Ishikawa (cell line): ENCODE measurements around the gene BPIFA3.

Experiments used
- CEBPB ChIP-seq: IDR thresholded peaks from 2 replicates; pipeline ENCODE4 v1.6.1; 2012
- TCF12 ChIP-seq: IDR thresholded peaks from 2 replicates; pipeline ENCODE4 v1.6.1; 2012; ENCODE audit warnings: low read depth
- ZBTB7A ChIP-seq: IDR thresholded peaks from 2 replicates; pipeline ENCODE4 v1.6.1; 2012; ENCODE audit warnings: low read depth

Gene BPIFA3

DNA sequence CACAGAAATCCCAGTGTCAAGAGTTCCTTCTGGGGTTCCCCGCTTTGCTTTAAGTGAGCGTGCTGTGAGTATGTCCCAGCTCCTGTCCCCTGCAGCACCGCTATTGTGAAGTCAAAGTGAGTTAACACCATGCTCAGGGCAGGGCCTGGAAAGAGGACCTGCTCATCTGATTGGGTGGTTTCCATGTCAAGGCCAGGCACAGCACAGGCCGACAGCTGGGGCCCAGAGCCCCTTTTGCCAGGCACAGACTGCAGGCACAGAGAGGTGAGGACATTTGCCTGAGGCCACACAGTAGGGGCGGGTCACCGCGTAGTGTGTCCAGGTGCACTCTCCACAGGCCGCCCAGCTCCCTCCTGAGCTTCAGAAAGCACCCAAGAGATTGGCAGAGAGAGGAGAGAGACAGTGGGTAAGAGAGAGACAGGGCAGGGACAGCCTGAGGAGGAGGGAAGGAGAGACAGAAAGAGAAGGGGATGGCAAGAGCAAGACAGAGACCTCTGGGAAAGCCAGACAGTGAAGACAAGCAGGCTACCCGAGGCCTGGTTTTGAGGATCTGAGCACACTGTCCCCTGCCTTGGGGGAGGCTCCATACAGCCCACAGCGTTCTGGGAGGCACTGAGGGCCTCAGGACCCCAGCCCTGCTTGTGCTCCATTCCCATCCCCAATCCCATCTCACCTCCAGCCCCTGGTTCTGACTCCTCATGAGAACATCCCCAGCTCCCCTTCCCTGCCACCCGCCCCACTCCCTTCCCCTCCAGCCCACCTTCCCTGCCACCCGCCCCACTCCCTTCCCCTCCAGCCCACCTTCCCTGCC, 59.4 kb downstream of the BPIFA3 start:
- TF ChIP-seq ZBTB7A (no peak), CEBPB (no peak), TCF12 (no peak)
